Stomach (tissue), 9 donors: ENCODE data around the gene PBX3. TPM values are rescaled to one million over a fixed set of nuclear protein-coding genes. Genes with fewer than 3 reads are reported as not detected.

Experiments
- DNase-seq, 2 donors: peaks; one replicate each; pipeline versions ENCODE4 v3.0.0 to v3.0.0-alpha.2; 2013 to 2019
- H3K27ac ChIP-seq, 5 donors: fragments of 200-600 bp in 4 of 5; sonication (generic) in 4 of 5; one replicate each; pipeline ENCODE4 v1.5.1; 2013 to 2019; ENCODE audit warnings: mild to moderate bottlenecking in 1 of 5, moderate library complexity in 1 of 5
- H3K27me3 ChIP-seq, 3 donors: fragments of 200-600 bp; sonication (generic); one replicate each; pipeline ENCODE4 v1.5.1; 2017 to 2019; ENCODE audit warnings: mixed run types in 1 of 3
- H3K36me3 ChIP-seq, 4 donors: fragments of 200-600 bp; sonication (generic); 1 replicate in 3 of 4; 2 replicates in 1 of 4; pipeline ENCODE4 v1.5.1; 2016 to 2019
- H3K4me1 ChIP-seq, 4 donors: fragments of 200-600 bp; sonication (generic); one replicate each; pipeline ENCODE4 v1.5.1; 2016 to 2019
- H3K4me3 ChIP-seq, 4 donors: fragments of 200-600 bp; sonication (generic) in 3 of 4; one replicate each; pipeline ENCODE4 v1.5.1; 2016 to 2019; ENCODE audit warnings: mild to moderate bottlenecking in 1 of 4
- H3K9me3 ChIP-seq, 4 donors: fragments of 200-600 bp; sonication (generic); one replicate each; pipeline ENCODE4 v1.5.1; 2016 to 2019
- CTCF ChIP-seq, 7 experiments: fragments of 450-650 bp in 4 of 7; fragments of 200-600 bp in 3 of 7; sonication (generic) in 3 of 7; IDR thresholded peaks; one replicate each; pipeline ENCODE4 v1.5.1; 2016 to 2019; ENCODE audit warnings: antibody characterized with exemption in 7 of 7, control low read depth in 2 of 7, mild to moderate bottlenecking in 1 of 7
- EP300 ChIP-seq: sonication (generic); formaldehyde crosslinking; IDR thresholded peaks from one replicate; pipeline ENCODE4 v1.6.1; 2017; ENCODE audit warnings: antibody characterized with exemption
- POLR2A ChIP-seq, 4 donors: fragments of 450-650 bp; IDR thresholded peaks; one replicate each; pipeline ENCODE4 v1.6.1; 2016; ENCODE audit warnings: antibody characterized with exemption in 4 of 4, control low read depth in 2 of 4, mild to moderate bottlenecking in 1 of 4, moderate library complexity in 1 of 4
- POLR2AphosphoS5 ChIP-seq, 3 donors: sonication (generic); formaldehyde crosslinking; IDR thresholded peaks; one replicate each; pipeline ENCODE4 v1.6.1; 2016; ENCODE audit warnings: antibody characterized with exemption in 3 of 3
- WGBS, 5 donors: extraction: QIAGEN DNeasy Blood & Tissue Kit in 3 of 5; methylation state at CpG; one replicate each; pipeline versions ENCODE4 v1.1.5 to v1.1.7; 2013 to 2018; 5-methylcytosine and 5-hydroxymethylcytosine counted together
- intact Hi-C: fragments of 100-400 bp; cut with DNase I; formaldehyde crosslinking; loops from one replicate; pipeline ENCODE4 v1.15.1; 2023; ENCODE audit warnings: low total_unique reads
- polyA plus RNA-seq, 3 donors: library from polyadenylated mRNA; stranded (reverse); fragments of 200-250 nt; gene quantifications; one replicate each; pipeline ENCODE4 v1.2.3, GENCODE V29; 2013
- total RNA-seq, 5 donors: library from RNA; depleted of rRNA; stranded (reverse); fragments of >200 nt; gene quantifications; one replicate each; pipeline versions ENCODE4 v1.1.0 to v1.2.3, GENCODE V29; 2014 to 2016
- donor health status: healthy with polysubstance abuse.
- donor health status: Bipolar disorder and iron deficiency.
- donor health status: healthy.

Gene PBX3
- total and polyA plus RNA-seq, 8 donors, result 9.3 to 59.1 (median 16.2) TPM

GRCh38 chr9:125803526-125803925 is 56.4 kb downstream of the PBX3 start:
- Histone ChIP-seq H3K27ac (no peak overlapping the region), H3K36me3 (no peaks in the 10 kb centered on the region), H3K27me3 (no peaks in the 10 kb centered on the region), H3K4me1 (peaks cover 0 to 17% (median 8%) of the 10 kb centered on the region in 4 donors), H3K9me3 (no peaks in the 10 kb centered on the region), H3K4me3 (no peak overlapping the region)
- TF ChIP-seq POLR2AphosphoS5 (IDR thresholded peaks at IDR 0.05), result no peak
- DNase-seq, result no peak
- WGBS, 5 donors, result 82 to 98% (median 93%) methylated on average over 2 of the region's 2 CpGs
- intact Hi-C loops, result no loop called here

GRCh38 chr9:125805057-125805456 is 57.9 kb downstream of the PBX3 start:
- no peak for TF ChIP-seq EP300
- no peak for TF ChIP-seq POLR2A (IDR thresholded peaks at IDR 0.05)
- no peak for TF ChIP-seq CTCF (IDR thresholded peaks at IDR 0.05)
- no peak for TF ChIP-seq POLR2AphosphoS5 (IDR thresholded peaks at IDR 0.05)
- Histone ChIP-seq H3K4me3 (no peak overlapping the region), H3K4me1 (peaks cover 0 to 14% (median 6%) of the 10 kb centered on the region in 4 donors), H3K27me3 (no peaks in the 10 kb centered on the region), H3K27ac (peak overlapping the region in 1 of 5 donors; percentile 64), H3K36me3 (no peaks in the 10 kb centered on the region), H3K9me3 (no peaks in the 10 kb centered on the region)
- peak in 1 of 2 donors; percentile 16 for DNase-seq
- 79 to 95% (median 85%) methylated on average over 2 of the region's 2 CpGs for WGBS, 5 donors
- intact Hi-C loops, result no loop called here

- no peaks in the 10 kb centered on the region for H3K9me3 ChIP-seq
- H3K27ac ChIP-seq, result no peak overlapping the region
- no peaks in the 10 kb centered on the region for H3K36me3 ChIP-seq
- H3K27me3 ChIP-seq, result no peaks in the 10 kb centered on the region
- intact Hi-C loops, result no loop called here
- no peak overlapping the region for H3K4me3 ChIP-seq
- TF ChIP-seq POLR2AphosphoS5 (IDR thresholded peaks at IDR 0.05), result no peak
- TF ChIP-seq CTCF (IDR thresholded peaks at IDR 0.05), result no peak
- TF ChIP-seq POLR2A (IDR thresholded peaks at IDR 0.05), result no peak
- TF ChIP-seq EP300, result no peak
- no peak for DNase-seq
- H3K4me1 ChIP-seq, result peaks cover 0 to 14% (median 6%) of the 10 kb centered on the region in 4 donors
These were observed 58.4 kb downstream of the PBX3 start for GRCh38 chr9:125805586-125805985.

- no peak for TF ChIP-seq CTCF (IDR thresholded peaks at IDR 0.05)
- TF ChIP-seq POLR2A (IDR thresholded peaks at IDR 0.05), result no peak
- no peak for TF ChIP-seq POLR2AphosphoS5 (IDR thresholded peaks at IDR 0.05)
- no peak for TF ChIP-seq EP300
- intact Hi-C loops, result no loop called here
- Histone ChIP-seq H3K4me1 (peaks cover 0 to 14% (median 6%) of the 10 kb centered on the region in 4 donors), H3K27ac (no peak overlapping the region), H3K36me3 (no peaks in the 10 kb centered on the region), H3K27me3 (no peaks in the 10 kb centered on the region), H3K9me3 (no peaks in the 10 kb centered on the region), H3K4me3 (no peak overlapping the region)
- DNase-seq, result no peak
- 86 to 96% (median 93%) methylated on average over 3 of the region's 3 CpGs for WGBS, 5 donors
These were observed 59.9 kb downstream of the PBX3 start for GRCh38 chr9:125807079-125807478.

- no peaks in the 10 kb centered on the region for H3K27me3 ChIP-seq
- DNase-seq, result no peak
- intact Hi-C loops, result no loop called here
- H3K27ac ChIP-seq, result no peak overlapping the region
- no peak overlapping the region for H3K4me3 ChIP-seq
- no peaks in the 10 kb centered on the region for H3K9me3 ChIP-seq
- H3K4me1 ChIP-seq, result peaks cover 0 to 14% (median 4%) of the 10 kb centered on the region in 4 donors
- TF ChIP-seq POLR2A (IDR thresholded peaks at IDR 0.05) (no peak), CTCF (IDR thresholded peaks at IDR 0.05) (no peak), POLR2AphosphoS5 (IDR thresholded peaks at IDR 0.05) (no peak), EP300 (no peak)
- no peaks in the 10 kb centered on the region for H3K36me3 ChIP-seq
These were observed 63.0 kb downstream of the PBX3 start for GRCh38 chr9:125810161-125810560.
